Fibroblast of lung (primary cell): ENCODE measurements around the gene RELCH. TPM values are rescaled to one million over a fixed set of nuclear protein-coding genes. Genes with fewer than 3 reads are reported as not detected.
A peak's percentile ranks its signal among the peaks of the same experiment; 100 is the strongest.

Source experiments
- DNase-seq, 2 donors: peaks; one replicate each; pipeline versions ENCODE4 v3.0.0 to v3.0.0-alpha.2; 2010; ENCODE audit warnings: low read depth in 2 of 2
- H2AFZ ChIP-seq: 2 replicates; pipeline ENCODE4 v1.5.1; 2012; ENCODE audit warnings: low read length, control low read depth, inconsistent platforms
- H3K27ac ChIP-seq: 2 replicates; pipeline ENCODE4 v1.5.1; 2011; ENCODE audit warnings: low read length, control low read depth; ENCODE audit not compliant: insufficient read depth
- H3K27me3 ChIP-seq: 2 replicates; pipeline ENCODE4 v1.5.1; 2011; ENCODE audit warnings: mild to moderate bottlenecking, low read length; ENCODE audit not compliant: control insufficient read depth, insufficient read depth
- H3K36me3 ChIP-seq: 2 replicates; pipeline ENCODE4 v1.5.1; 2011; ENCODE audit warnings: low read length; ENCODE audit not compliant: control insufficient read depth, insufficient read depth
- H3K4me1 ChIP-seq: 2 replicates; pipeline ENCODE4 v1.5.1; 2011; ENCODE audit warnings: low read length; ENCODE audit not compliant: control insufficient read depth, insufficient read depth; ENCODE audit errors: extremely low read depth
- H3K4me2 ChIP-seq: 2 replicates; pipeline ENCODE4 v1.5.1; 2011; ENCODE audit warnings: low read length, control low read depth; ENCODE audit not compliant: insufficient read depth; ENCODE audit errors: extremely low read depth
- H3K4me3 ChIP-seq, 4 experiments: fragments of 200-600 bp in 1 of 4; sonication (generic) in 1 of 4; replicated peaks in 1 of 4; 2 replicates each; pipeline ENCODE4 v1.5.1; 2011 to 2016; ENCODE audit warnings: low read length in 4 of 4, low read depth in 3 of 4, mild to moderate bottlenecking in 3 of 4, control low read depth in 2 of 4, inconsistent platforms in 1 of 4, mixed read lengths in 1 of 4; ENCODE audit not compliant: insufficient read depth in 1 of 4; ENCODE audit errors: control extremely low read depth in 1 of 4
- H3K79me2 ChIP-seq: 2 replicates; pipeline ENCODE4 v1.5.1; 2012; ENCODE audit warnings: mild to moderate bottlenecking, low read length, inconsistent platforms; ENCODE audit not compliant: control insufficient read depth, insufficient read depth
- H3K9ac ChIP-seq: 2 replicates; pipeline ENCODE4 v1.5.1; 2011; ENCODE audit warnings: mild to moderate bottlenecking, low read length, control low read depth; ENCODE audit not compliant: insufficient read depth
- H3K9me3 ChIP-seq: 2 replicates; pipeline ENCODE4 v1.5.1; 2012; ENCODE audit warnings: low read depth, low read length; ENCODE audit not compliant: control insufficient read depth, insufficient read depth
- H4K20me1 ChIP-seq: 2 replicates; pipeline ENCODE4 v1.5.1; 2011; ENCODE audit warnings: low read length; ENCODE audit not compliant: control insufficient read depth, insufficient read depth; ENCODE audit errors: extremely low read depth
- CTCF ChIP-seq, 2 donors: IDR thresholded peaks in 1 of 2; conservative IDR thresholded peaks in 1 of 2; 1 replicate in 1 of 2; 2 replicates in 1 of 2; pipeline ENCODE4 v1.5.1; 2011 to 2012; ENCODE audit warnings: low read length in 2 of 2, control low read depth in 1 of 2, inconsistent platforms in 1 of 2, low read depth in 1 of 2, mild to moderate bottlenecking in 1 of 2
- EZH2 ChIP-seq: IDR thresholded peaks from 2 replicates; pipeline ENCODE4 v1.5.1; 2012; ENCODE audit warnings: low read length, control low read depth, mild to moderate bottlenecking; ENCODE audit errors: missing control alignments
- polyA plus RNA-seq, 2 donors: library from polyadenylated mRNA; depleted of rRNA in 1 of 2; stranded (reverse) in 1 of 2; unstranded in 1 of 2; fragments of >200 nt; gene quantifications; 2 replicates each; pipeline ENCODE4 v1.2.1, GENCODE V29; 2011 to 2012; ENCODE audit warnings: missing spikeins in 1 of 2
- total RNA-seq: library from RNA; depleted of rRNA; stranded (reverse); fragments of >200 nt; gene quantifications from 2 replicates; pipeline ENCODE4 v1.2.1, GENCODE V29; 2014

Gene RELCH
- total and polyA plus RNA-seq, 2 donors (not counting 1 experiment from before 2014, with no cell fraction given), result 13.1 to 34.5 TPM

GRCh38 chr18:62339106-62339988 is 152.3 kb downstream of the RELCH start:
- Histone ChIP-seq H3K79me2 (no peaks in the 10 kb centered on the region), H3K9ac (no peak overlapping the region), H3K4me1 (no peaks in the 10 kb centered on the region), H2AFZ (no peak overlapping the region), H3K4me2 (peak overlapping the region; percentile 48), H3K27ac (no peak overlapping the region), H3K9me3 (no peaks in the 10 kb centered on the region), H3K36me3 (no peaks in the 10 kb centered on the region), H4K20me1 (no peaks in the 10 kb centered on the region), H3K27me3 (no peaks in the 10 kb centered on the region), H3K4me3 (no peak overlapping the region)
- DNase-seq, result peak; percentile 44 to 89
- TF ChIP-seq CTCF (conservative IDR thresholded peaks at IDR 0.05 in 1 of 2, IDR thresholded peaks at IDR 0.05 in 1 of 2; ENCODE audit: low read depth in 1 of 2, low read length in 2 of 2), result no peak
- TF ChIP-seq EZH2, result no peak

- DNase-seq, result no peak
- H2AFZ ChIP-seq, result no peak overlapping the region
- no peak overlapping the region for H3K4me2 ChIP-seq
- no peak overlapping the region for H3K4me3 ChIP-seq
- no peak overlapping the region for H3K27ac ChIP-seq
- peaks cover 4% of the 10 kb centered on the region for H3K27me3 ChIP-seq
- TF ChIP-seq CTCF (conservative IDR thresholded peaks at IDR 0.05 in 1 of 2, IDR thresholded peaks at IDR 0.05 in 1 of 2; ENCODE audit: low read depth in 1 of 2, low read length in 2 of 2), result no peak
- TF ChIP-seq EZH2, result no peak
- H3K9ac ChIP-seq, result no peak overlapping the region
- H4K20me1 ChIP-seq, result no peaks in the 10 kb centered on the region
- H3K36me3 ChIP-seq, result no peaks in the 10 kb centered on the region
- H3K4me1 ChIP-seq, result no peaks in the 10 kb centered on the region
- no peaks in the 10 kb centered on the region for H3K9me3 ChIP-seq
- H3K79me2 ChIP-seq, result no peaks in the 10 kb centered on the region
These were observed 153.9 kb downstream of the RELCH start for GRCh38 chr18:62340996-62341395.

- DNase-seq, result no peak
These were observed 154.4 kb downstream of the RELCH start for GRCh38 chr18:62341473-62341872.

More at GRCh38 chr18:62341473-62341872, 154.4 kb downstream of the RELCH start:
- Histone ChIP-seq H3K4me2 (no peak overlapping the region), H3K9ac (no peak overlapping the region), H2AFZ (no peak overlapping the region), H3K9me3 (no peaks in the 10 kb centered on the region), H4K20me1 (no peaks in the 10 kb centered on the region), H3K4me1 (no peaks in the 10 kb centered on the region), H3K27ac (no peak overlapping the region), H3K4me3 (no peak overlapping the region), H3K36me3 (no peaks in the 10 kb centered on the region), H3K27me3 (peaks cover 4% of the 10 kb centered on the region), H3K79me2 (no peaks in the 10 kb centered on the region)
- TF ChIP-seq EZH2 (no peak), CTCF (conservative IDR thresholded peaks at IDR 0.05 in 1 of 2, IDR thresholded peaks at IDR 0.05 in 1 of 2; ENCODE audit: low read depth in 1 of 2, low read length in 2 of 2) (no peak)
